Activated CD4-positive, alpha-beta T cell treated with anti-CD3 and anti-CD28 coated beads for 24 hours (primary cell): ENCODE results near the gene ERCC1.
"Not testable (repeated sequence)": the region's sequence is repeated elsewhere in the genome, so short reads cannot be mapped to it uniquely, and the experiment has no call there.

Experiments used
- DNase-seq, 2 donors: peaks; one replicate each; pipeline ENCODE4 v3.0.0-alpha.2; 2020; ENCODE audit warnings: low read depth in 2 of 2

Gene ERCC1

DNA sequence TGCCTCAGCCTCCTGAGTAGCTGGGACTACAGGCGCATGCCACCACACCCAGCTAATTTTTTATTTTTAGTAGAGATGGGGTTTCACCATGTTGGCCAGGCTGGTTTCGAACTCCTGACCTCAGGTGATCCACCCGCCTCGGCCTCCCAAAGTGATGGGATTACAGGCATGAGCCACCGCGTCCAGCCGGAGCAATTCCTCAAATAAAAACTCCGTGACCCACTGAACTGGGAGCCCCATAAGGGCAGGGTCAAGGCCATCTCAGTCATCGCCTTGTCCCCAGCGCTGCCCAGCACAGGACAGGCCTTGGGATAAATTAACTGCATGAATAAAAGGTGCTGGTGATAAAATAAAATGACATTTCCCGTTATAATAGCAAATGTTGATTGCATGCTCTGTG lies 6.2 kb upstream of the ERCC1 start:
- DNase-seq = not testable (repeated sequence)

DNA sequence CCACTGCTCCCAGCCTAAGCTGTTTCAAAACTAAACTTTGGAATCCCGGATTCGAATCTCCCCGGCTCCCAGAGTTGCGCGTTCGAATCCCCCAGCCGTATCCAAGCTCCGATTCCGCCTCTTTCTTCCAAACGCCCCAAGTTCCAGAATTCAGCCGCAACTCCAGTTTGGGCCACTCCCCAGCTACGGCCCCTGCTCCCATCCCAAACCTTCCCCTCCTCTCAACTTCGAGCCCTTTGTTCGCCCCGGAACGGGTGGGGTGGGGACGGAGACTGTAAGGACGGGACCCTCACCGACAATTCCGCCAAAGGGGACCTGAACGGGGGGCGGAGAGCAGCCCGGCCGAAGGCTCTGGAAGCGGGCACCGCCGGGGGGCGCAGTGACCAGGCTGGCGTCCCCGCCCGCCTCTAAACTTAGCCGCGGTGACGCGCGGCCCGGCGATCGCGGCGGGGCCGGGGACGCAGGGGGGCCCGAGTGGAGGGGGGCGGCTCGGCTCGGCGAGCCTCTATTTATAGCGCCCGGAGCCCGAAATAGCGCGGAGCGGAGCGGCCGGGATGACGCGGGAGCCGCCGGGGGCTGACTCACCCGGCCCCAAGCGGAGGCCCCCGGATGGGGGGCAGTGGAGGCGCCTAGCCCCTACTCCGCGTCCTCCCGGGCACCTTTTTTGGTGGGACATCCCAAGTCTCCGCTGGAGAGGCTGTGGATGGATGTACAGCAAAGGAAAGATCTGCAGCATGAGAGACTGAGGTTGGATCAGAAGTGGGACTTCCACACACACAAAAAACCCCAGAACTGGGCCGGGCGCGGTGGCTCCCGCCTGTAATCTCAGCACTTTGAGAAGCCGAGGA lies 4.9 kb upstream of the ERCC1 start:
- no peak for DNase-seq

DNA sequence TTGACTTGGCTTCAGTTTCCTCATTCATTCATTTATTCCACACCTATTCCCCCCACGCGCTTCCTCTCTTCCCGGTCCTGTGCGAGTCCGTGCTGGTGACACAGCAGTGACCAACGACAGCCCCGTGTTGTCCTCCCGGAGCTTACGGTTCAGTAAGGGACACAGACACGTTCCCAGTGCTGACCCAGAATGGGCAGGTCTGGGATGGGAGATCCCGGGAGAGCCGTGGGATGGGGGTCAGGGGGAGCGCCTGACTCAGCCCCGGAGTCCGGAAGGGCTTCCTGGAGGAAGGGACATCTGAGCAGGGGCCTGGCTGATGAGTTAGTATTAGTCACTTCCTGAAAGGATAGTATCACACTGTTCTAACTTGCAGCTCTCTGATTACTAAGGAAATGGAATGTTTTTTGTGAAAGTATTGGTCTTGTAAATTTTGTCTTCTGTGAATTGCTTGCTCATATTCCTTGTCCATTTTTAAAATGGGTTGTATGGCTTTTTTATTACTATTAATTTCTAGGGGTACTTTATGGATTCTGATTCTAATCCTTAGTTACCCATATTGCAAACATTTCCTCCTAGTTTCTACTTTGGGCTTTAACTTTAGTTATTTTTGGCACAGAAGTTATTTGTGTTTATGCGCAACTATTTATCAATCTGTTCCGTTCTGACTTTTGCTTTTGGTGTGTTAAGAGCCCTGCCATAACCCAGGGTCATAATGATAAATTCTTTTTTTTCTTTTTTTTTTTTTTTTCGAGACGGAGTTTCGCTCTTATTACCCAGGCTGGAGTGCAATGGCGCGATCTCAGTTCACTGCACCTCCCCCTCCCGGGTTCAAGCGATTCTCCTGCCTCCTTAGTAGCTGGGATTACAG lies 708 bp upstream of the ERCC1 start:
- DNase-seq = no peak

DNA sequence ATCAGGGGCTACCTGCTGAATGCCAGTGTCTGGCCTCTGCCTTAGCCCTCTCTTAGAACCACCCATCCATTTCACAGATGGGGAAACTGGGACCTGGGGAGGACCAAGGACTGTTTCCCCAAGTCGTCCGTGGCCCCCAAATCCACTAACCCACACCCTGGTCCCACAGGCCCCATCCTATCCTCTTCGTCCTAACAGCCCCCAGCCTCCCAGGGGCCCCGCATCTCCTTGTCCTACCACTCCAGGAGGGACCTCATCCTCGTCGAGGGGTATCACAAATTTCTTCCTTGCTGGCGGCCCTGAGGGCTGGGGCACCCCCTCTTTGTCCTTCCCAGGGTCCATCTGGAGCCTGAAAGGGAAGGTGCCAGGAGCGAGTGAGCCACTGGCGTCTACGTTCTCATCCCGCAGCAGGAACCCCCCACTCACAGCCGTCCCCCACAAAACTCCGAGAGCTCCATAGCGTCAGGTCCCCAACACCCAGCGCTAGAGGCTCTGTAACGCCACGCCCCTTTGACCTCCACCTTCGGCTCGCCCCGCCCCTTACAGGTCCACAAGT lies 606 bp downstream of the ERCC1 start:
- DNase-seq = peak in 1 of 2 donors; percentile 70

DNA sequence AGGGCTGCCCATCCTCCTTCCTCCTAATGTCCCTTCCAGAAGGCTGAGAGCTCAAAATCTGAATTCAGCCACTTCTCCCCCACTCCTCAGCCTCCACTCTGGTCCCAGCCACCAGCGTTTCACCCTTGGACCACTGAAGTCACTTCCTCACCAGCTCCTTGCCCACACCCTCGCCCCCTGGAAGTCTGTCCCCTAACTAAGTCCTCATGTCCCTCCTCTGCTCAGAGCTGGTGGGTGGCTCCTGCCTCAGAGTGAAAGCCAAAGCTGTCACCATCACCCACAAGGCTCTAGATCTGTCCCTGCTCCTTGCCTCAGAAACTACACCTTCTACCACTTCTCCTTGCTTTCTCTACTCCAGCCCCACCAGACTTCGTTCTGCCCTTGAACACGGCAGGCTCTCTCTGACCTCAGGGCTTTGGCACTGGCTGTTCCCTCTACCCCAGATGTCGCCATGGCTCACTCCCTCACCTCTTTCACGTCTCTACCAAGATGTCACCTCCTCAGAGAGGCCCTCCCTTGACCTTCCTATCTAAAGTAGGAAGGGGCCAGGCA lies 1.7 kb downstream of the ERCC1 start:
- no peak for DNase-seq

DNA sequence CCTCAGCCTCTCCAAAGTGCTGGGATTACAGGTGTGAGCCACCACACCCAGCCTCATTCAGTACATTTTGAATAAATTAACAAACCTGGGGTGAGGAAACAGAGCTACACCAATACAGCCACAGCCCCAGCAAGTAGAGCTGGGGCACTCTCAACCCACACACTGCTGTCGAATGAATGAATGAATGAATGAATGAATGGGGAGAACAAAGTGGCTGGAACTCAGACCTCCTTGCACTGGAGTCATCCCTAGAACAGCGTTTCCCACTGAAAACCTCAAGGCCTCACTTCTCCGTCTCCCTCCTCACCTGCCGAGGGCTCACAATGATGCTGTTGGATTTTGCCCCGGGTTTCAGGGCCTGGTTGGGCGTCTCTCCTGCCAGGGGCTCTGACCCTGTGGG lies 2.8 kb downstream of the ERCC1 start:
- no peak for DNase-seq

DNA sequence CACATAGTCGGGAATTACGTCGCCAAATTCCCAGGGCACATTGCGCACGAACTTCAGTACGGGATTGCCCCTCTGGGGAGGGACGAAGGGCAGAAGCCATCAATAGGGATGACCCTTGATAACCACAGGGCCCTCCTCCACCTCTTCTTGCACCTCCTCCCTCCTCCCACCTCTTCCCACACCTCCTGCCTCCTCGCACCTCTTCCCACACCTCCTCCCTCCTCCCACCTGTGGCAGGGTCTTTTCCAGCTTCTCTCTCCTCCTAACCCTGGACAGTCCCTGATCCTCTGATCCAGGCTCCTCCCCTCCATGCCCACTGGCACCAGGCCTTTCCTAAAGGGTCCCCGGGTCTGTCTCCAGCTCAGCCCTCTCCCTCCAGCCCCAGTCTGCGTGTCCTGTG lies 3.4 kb downstream of the ERCC1 start:
- DNase-seq = no peak

DNA sequence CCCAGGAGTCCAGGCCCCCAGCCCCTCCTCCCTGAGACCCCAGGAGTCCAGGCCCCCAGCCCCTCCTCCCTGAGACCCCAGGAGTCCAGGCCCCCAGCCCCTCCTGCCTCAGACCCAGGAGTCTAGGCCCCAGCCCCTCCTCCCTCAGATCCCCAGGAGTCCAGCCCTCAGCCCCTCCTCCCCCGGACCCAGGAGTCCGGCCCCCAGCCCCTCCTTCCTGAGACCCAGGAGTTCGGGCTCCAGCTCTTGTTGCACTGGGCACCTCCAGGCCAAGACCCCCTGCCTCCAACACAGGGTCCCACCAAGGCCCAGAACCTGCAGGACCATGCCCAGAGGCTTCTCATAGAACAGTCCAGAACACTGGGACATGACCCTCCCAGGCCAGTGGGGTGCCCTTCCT lies 3.8 kb downstream of the ERCC1 start:
- no peak for DNase-seq

DNA sequence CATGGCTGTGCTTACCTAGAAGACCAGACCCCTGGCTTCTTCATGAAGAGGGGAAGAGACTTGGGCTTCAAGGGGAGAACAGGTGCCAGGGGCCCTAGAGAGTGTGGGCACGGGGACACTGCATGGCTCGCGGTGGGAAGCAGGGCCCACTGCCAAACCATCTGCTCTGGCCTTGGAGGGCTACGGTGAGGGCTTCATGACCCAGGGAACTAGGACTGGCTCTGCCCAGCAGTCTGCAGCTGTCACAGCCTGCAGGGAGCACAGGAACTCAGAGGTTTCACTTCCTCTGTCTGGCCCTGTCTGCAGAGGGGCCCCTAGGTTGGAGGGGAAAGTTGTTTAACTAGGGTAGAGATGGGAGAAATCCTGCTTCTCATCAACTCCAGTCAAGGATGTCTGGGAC lies 4.3 kb downstream of the ERCC1 start:
- DNase-seq = no peak

DNA sequence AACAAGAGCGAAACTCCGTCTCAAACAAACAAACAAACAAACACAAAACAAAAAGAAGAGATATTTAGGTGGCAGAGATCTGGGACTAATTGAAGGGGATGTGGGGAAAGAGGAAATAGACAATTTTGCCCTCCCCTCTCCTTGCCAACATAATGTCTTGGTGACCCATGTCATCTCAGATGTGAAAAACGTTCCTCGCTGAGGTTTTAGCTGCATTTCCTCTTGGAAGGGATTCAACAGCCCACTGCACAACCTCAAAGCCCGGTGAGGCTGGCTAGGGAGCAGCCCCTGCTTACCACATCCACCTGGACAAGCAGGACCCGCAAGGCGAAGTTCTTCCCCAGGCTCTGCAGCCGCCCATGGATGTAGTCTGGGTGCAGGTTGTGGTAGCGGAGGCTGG lies 4.9 kb downstream of the ERCC1 start:
- no peak for DNase-seq

DNA sequence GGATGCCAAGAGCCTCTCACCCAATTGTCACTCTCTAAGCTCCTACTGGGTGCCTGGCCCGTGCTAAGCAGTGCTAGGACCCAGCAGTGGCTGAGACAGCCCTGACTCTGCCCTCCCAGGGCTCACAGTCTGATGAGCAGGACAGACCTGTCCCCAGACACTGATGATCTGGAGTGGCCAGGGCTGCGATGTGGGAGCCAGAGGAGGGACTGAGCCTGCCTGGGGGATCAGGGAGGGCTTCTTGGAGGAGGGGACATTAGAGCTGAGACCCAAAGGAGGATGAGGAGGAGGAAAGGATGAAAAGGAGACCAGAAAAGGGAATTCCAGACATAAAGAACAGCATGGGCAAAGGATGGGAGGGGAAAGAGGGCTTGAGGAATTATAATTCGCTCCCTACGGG lies 6.6 kb downstream of the ERCC1 start:
- DNase-seq = no peak

DNA sequence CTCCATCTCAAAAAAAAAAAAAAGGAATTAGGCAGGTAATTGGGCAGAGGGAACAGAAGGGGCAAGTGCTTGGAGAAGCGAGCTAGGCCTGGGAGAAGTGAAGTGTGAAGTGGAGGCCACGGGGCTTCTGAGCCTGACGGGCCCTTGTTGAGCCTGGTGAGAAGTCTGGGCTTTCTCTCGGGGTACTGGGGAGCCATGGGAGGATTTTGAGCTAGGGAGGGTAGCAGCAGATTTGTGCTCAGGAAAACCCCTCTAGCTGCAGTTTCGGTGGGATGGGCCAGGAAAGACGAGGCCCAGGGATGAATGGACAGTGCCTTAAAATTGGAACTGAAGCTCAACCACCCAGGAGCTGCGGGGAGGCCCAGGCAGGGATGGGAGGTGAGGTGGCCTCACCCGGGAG lies 9.2 kb downstream of the ERCC1 start:
- no peak for DNase-seq

DNA sequence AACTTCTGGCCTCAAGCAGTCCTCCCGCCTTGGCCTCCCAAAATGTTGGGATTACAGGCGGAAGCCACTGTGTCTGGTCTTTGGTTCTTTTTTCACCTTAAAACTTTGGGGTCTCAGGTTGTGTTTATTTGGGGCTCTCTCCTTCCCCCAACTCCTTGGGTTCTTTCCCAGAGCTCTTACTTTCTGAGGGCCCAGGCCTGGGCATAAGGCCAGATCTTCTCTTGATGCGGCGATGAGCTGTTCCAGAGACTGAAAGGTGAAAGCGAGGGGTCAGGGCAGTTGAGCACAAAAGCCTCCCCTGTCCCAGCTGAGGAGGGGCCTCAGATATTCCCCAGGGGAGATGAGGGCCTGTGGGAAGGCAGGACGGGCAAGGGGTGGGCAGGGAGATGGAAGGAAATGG lies 10.2 kb downstream of the ERCC1 start:
- no peak for DNase-seq

DNA sequence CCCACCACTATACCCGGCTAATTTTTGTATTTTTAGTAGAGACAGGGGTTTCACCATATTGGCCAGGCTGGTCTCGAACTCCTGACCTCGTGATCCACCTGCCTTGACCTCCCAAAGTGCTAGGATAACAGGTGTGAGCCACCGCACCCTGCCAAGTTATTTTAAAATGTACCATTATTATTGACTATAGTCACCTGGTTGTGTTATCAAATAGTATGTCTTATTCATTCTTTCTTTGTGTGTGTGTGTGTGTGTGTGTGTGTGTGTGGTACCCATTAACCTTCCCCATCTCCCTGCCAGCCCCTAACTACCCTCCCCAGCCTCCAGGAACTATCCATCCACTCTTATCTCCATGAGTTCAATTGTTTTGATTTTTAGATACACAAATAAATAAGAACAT lies 13.4 kb downstream of the ERCC1 start:
- DNase-seq = not testable (repeated sequence)

DNA sequence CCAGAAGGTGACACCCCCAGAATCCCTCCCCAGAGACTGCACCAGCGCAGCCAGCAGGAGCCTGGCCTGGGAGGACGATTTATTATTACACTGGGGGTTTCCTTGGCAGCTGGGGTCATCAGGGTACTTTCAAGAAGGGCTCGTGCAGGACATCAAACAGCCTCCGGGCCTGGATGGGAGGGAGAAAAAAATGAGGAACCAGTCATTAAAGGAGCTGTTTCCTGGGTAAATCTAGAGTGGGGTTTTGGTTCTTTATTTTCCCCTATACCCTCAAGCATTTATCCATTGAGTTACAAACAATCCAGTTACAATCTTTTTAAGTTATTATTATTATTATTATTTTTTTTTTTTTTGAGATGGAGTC lies 14.2 kb downstream of the ERCC1 start:
- DNase-seq = no peak

DNA sequence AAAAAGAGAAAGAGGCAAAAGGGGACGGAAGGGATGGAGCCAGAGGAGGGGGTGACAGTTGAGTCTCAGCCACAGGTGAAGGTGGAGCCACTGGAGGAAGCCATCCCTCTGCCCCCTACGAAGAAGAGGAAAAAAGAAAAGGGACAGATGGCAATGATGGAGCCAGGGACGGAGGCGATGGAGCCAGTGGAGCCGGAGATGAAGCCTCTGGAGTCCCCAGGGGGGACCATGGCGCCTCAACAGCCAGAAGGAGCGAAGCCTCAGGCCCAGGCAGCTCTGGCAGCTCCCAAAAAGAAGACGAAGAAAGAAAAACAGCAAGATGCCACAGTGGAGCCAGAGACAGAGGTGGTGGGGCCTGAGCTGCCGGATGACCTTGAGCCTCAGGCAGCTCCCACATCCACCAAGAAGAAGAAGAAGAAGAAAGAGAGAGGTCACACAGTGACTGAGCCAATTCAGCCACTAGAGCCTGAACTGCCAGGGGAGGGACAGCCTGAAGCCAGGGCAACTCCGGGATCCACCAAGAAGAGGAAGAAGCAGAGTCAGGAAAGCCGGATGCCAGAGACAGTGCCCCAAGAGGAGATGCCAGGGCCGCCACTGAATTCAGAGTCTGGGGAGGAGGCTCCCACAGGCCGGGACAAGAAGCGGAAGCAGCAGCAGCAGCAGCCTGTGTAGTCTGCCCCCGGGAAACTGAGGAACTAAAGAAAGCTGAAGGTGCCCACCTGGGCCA lies 14.7 kb downstream of the ERCC1 start:
- DNase-seq = no peak

DNA sequence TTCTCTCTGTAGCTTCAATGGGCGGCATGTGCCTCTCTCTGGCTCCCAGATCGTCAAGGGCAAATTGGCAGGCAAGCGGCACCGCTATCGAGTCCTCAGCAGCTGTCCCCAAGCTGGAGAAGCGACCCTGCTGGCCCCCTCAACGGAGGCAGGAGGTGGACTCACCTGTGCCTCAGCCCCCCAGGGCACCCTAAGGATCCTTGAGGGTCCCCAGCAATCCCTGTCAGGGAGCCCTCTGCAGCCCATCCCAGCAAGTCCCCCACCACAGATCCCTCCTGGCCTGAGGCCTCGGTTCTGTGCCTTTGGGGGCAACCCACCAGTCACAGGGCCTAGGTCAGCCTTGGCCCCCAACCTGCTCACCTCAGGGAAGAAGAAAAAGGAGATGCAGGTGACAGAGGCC lies 15.6 kb downstream of the ERCC1 start:
- DNase-seq = no peak

DNA sequence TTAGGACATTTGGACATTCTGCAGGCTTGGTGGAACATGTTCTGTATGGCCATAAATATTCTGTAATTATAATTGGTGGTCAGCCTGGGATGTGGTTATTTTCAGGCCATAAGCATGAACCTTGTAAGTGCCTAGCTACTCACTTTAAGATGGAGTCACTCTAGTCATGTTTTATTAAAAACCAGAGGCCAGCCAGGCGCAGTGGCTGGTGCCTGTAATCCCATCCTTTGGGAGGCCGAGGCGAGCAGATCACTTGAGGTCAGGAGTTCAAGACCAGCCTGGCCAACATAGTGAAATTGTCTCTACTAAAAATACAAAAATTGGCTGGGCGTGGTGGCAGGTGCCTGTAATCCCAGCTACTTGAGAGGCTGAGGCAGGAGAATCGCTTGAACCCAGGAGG lies 16.1 kb downstream of the ERCC1 start:
- DNase-seq = not testable (repeated sequence)

DNA sequence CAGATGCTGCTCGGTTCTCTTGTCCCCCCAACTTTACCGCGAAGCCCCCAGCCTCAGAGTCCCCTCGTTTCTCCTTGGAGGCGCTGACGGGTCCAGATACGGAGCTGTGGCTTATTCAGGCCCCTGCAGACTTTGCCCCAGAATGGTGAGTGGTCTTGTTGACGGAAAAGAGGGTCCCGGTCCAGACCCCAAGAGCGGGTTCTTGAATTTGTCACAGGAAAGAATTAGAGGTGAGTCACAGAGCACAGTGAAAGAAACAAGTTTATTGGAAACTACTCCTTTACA lies 16.7 kb downstream of the ERCC1 start:
- DNase-seq = no peak

DNA sequence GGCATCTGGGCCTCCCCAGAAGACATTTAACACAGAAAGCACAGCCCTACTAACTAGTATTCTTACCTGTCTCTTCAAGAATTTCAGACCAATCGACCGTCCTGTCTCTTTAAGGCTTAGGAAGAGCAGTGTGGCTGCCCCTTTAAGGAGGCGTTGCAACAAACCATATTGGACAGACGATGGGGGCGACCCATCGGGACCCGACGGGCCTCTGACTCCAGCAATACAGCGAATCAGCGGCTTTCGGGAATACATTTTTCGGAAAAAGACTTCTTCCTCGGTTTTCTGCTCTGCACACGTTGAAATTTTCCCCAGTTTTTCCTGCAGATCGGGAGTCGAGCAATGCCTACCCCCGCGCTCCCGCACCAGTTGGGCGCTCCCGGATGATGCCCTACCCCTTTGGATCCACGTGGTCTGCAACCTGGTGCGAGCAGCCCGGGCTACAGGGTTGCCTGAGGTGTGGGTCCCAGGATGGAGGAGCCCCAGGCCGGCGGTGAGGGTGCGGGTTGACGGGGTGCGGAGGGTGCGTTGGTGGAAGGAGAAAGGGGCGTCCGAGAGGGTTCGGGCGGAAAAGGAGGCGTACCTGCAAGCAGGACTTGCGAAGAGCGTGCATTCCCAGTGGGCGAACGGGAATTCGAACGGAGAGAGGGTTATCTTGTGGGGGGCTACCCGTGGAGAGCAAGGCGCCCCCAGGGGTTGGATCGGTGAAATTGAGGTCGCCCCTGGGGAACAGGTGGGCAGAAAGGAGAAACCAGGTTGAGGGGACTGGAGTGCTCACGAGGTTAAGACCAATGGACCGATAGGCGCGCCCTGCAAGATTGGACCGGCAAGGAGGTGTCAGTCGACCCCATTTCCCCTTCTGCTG lies 17.3 kb downstream of the ERCC1 start, which contains the start of gene POLR1G:
Gene POLR1G, plus strand, starts transcription at position 419 of the 865 bp plus-strand sequence. Its CDS starts 53 bp downstream, at position 472.
- peak; percentile 64 to 66 for DNase-seq
